ENCODE measurements around the gene CDH6.

DNA sequence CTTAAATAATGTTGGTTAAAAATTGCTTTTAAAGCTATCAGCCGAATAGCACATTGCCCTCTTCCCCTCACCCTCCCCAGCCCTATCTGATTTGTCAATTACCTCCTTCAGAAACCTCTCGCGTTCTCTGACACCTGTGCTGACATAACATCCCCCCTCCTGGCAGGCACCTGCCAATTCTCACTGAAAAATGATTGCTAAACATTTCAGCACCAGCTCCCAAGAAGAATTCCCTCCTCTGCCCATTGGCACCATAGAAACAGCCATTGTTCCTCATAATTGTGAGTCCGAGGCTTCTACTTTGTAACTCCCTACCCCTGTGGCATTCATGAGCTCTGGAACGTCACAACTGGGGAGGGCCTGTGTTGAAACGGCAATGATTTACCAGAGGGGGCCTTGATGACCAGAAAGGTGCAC, 20.2 kb downstream of the CDH6 start:
- no peak for TF ChIP-seq MED8 (CRISPR knock-in tag; IDR thresholded peaks at IDR 0.05; ENCODE audit: insufficient replicate concordance)
- TF ChIP-seq ZNF20 (CRISPR knock-in tag; IDR thresholded peaks at IDR 0.05), result no peak
- TF ChIP-seq, protein P1, sequence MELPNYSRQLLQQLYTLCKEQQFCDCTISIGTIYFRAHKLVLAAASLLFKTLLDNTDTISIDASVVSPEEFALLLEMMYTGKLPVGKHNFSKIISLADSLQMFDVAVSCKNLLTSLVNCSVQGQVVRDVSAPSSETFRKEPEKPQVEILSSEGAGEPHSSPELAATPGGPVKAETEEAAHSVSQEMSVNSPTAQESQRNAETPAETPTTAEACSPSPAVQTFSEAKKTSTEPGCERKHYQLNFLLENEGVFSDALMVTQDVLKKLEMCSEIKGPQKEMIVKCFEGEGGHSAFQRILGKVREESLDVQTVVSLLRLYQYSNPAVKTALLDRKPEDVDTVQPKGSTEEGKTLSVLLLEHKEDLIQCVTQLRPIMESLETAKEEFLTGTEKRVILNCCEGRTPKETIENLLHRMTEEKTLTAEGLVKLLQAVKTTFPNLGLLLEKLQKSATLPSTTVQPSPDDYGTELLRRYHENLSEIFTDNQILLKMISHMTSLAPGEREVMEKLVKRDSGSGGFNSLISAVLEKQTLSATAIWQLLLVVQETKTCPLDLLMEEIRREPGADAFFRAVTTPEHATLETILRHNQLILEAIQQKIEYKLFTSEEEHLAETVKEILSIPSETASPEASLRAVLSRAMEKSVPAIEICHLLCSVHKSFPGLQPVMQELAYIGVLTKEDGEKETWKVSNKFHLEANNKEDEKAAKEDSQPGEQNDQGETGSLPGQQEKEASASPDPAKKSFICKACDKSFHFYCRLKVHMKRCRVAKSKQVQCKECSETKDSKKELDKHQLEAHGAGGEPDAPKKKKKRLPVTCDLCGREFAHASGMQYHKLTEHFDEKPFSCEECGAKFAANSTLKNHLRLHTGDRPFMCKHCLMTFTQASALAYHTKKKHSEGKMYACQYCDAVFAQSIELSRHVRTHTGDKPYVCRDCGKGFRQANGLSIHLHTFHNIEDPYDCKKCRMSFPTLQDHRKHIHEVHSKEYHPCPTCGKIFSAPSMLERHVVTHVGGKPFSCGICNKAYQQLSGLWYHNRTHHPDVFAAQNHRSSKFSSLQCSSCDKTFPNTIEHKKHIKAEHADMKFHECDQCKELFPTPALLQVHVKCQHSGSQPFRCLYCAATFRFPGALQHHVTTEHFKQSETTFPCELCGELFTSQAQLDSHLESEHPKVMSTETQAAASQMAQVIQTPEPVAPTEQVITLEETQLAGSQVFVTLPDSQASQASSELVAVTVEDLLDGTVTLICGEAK (IDR thresholded peaks at IDR 0.05), result no peak
- TF ChIP-seq, protein P1 (CRISPR knock-in tag; IDR thresholded peaks at IDR 0.05), result no peak
- TF ChIP-seq KDM4B (CRISPR knock-in tag; IDR thresholded peaks at IDR 0.05), result no peak
- no peak for TF ChIP-seq HMGXB4 (CRISPR knock-in tag; IDR thresholded peaks at IDR 0.05; ENCODE audit: borderline replicate concordance in 1 of 2, low read depth in 1 of 2)
